ENCODE data around the gene FNDC7.
"Not testable (repeated sequence)": the region's sequence is repeated elsewhere in the genome, so short reads cannot be mapped to it uniquely, and the experiment has no call there.

Gene FNDC7

DNA sequence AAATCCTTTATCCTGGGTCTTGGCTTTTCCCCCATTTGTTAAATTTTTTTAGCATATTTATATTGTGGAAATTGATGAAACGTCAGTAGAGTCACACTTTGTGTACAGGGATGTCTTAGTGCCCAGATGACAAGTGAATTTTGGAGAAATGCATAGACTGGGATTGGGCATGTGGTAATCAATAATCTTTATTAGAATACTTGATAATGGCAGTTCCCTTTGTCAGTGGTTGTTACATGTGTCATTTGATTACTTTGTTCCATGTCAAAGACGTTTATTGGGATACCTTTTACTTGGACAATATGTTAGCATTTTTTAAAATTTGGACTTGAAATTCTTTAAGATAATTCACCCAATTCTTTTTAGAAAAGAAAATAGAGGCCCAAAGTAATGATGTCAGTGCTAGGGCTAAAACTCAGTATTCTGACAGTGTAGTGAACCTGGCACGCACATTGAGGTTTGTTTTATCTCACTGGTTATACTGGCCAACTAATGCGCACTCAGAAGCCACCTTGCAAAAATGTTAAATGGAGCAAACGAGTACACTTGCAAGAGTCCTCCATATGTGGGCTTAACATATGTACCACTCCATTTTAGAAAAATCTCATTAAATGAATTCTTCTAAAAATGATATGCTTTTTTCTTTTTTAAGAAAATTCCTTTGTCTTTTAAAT is 11.4 kb upstream of the FNDC7 start:
- TF ChIP-seq, protein P1, sequence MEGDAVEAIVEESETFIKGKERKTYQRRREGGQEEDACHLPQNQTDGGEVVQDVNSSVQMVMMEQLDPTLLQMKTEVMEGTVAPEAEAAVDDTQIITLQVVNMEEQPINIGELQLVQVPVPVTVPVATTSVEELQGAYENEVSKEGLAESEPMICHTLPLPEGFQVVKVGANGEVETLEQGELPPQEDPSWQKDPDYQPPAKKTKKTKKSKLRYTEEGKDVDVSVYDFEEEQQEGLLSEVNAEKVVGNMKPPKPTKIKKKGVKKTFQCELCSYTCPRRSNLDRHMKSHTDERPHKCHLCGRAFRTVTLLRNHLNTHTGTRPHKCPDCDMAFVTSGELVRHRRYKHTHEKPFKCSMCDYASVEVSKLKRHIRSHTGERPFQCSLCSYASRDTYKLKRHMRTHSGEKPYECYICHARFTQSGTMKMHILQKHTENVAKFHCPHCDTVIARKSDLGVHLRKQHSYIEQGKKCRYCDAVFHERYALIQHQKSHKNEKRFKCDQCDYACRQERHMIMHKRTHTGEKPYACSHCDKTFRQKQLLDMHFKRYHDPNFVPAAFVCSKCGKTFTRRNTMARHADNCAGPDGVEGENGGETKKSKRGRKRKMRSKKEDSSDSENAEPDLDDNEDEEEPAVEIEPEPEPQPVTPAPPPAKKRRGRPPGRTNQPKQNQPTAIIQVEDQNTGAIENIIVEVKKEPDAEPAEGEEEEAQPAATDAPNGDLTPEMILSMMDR (IDR thresholded peaks at IDR 0.05): no peak
- H3K4me3 ChIP-seq (ENCODE audit: low read depth in 1 of 2, low read length in 1 of 2): no peak overlapping the region
- H3K36me3 ChIP-seq: peaks cover 60% of the 10 kb centered on the region
- H3K9me3 ChIP-seq: no peaks in the 10 kb centered on the region
- H3K4me1 ChIP-seq (ENCODE audit: control insufficient read depth in 1 of 2, insufficient read depth in 1 of 2, low read depth in 1 of 2, low read length in 1 of 2): peaks cover 14 to 18% of the 10 kb centered on the region in 2 experiments
- H3K27ac ChIP-seq: no peak overlapping the region
- H3K27me3 ChIP-seq: no peaks in the 10 kb centered on the region

DNA sequence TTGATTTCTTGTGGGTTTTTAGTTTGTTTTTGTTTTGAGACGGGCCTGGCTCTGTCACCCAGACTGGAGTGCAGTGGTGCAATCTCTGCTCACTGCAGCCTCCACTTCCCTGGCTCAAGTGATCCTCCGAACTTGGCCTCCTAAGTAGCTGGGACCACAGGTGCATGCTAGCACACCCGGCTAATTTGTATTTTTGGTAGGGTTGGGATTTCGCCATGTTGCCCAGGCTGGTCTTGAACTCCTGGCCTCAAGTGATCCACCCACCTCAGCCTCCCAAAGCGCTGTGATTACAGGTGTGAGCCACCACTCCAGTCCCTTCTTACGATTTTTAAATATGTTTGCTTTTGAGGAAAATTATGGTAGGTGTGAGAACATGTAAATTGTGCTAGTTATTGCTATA is 10.6 kb upstream of the FNDC7 start:
- H3K27ac ChIP-seq; H3K27me3 ChIP-seq; H3K9me3 ChIP-seq; H3K4me3 ChIP-seq (ENCODE audit: low read depth in 1 of 2, low read length in 1 of 2): not testable (repeated sequence)
- peaks cover 14 to 18% of the 10 kb centered on the region in 2 experiments for H3K4me1 ChIP-seq (ENCODE audit: control insufficient read depth in 1 of 2, insufficient read depth in 1 of 2, low read depth in 1 of 2, low read length in 1 of 2)
- peaks cover 52% of the 10 kb centered on the region for H3K36me3 ChIP-seq

DNA sequence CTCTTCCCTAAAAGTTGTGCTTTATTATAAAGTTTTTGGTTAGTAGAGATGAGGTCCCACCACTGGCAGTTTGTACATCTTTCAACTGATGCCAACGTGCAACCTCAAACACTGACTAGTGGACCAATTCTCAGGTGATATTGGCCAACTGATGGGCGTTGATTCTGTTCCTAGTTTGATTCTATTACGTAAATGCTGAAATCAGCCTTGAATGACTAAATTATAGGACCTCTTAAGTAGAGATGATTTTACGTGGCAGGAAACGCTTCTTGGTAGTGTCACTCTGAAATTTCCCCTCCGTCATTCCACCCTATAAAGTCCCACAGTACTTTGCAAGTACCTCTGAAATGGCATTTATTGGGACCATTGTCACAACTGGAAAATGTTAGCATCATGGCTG is 8.8 kb upstream of the FNDC7 start:
- peaks cover 14 to 18% of the 10 kb centered on the region in 2 experiments for H3K4me1 ChIP-seq (ENCODE audit: control insufficient read depth in 1 of 2, insufficient read depth in 1 of 2, low read depth in 1 of 2, low read length in 1 of 2)
- no peaks in the 10 kb centered on the region for H3K27me3 ChIP-seq
- no peaks in the 10 kb centered on the region for H3K9me3 ChIP-seq
- H3K27ac ChIP-seq: peak overlapping the region; percentile 61
- no peak overlapping the region for H3K4me3 ChIP-seq (ENCODE audit: low read depth in 1 of 2, low read length in 1 of 2)
- peaks cover 33% of the 10 kb centered on the region for H3K36me3 ChIP-seq
- TF ChIP-seq, protein P1 (IDR thresholded peaks at IDR 0.05): no peak

DNA sequence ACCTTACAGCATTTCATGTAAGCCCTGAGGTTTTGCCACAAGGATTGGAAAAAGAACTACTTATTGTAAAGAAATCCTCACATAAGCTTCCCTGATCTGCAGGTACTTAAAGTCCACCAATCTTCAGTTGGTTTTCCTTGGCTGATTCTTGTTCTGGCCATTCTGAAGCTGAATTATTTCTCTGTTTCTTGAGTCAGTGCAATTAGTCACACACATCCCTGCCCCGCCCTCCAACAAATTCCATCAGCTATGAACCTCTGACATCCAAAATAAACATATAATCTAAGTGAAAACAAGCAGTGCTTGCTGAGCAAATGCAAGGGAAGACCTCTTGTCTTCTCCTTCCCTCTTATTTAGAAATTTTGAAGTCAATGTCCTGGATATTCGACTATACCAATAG is 8.2 kb upstream of the FNDC7 start:
- Histone ChIP-seq H3K27me3 (no peaks in the 10 kb centered on the region), H3K27ac (no peak overlapping the region), H3K9me3 (no peaks in the 10 kb centered on the region), H3K36me3 (peaks cover 28% of the 10 kb centered on the region), H3K4me1 (ENCODE audit: control insufficient read depth in 1 of 2, insufficient read depth in 1 of 2, low read depth in 1 of 2, low read length in 1 of 2) (peaks cover 14 to 18% of the 10 kb centered on the region in 2 experiments), H3K4me3 (ENCODE audit: low read depth in 1 of 2, low read length in 1 of 2) (no peak overlapping the region)
- TF ChIP-seq, protein P1 (IDR thresholded peaks at IDR 0.05): no peak

DNA sequence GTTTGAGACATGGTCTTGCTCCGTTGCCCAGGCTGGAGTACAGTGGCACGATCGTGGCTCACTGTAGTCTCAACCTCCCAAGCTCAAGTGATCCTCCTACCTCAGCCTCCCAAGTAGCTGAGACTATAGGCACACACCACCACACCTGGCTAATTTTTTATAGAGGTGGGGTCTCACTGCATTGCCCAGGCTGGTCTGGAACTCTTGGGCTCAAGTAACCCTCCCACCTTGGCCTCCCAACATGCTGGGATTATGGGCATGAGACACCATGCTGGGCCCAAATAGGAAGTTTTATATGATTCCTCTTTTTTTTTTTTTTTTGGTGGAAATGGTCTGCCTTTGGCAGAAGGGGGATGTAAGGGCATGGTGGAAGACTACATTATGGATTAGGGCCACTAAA is 6.1 kb upstream of the FNDC7 start:
- Histone ChIP-seq H3K36me3 (peaks cover 6% of the 10 kb centered on the region), H3K9me3 (no peaks in the 10 kb centered on the region), H3K4me1 (ENCODE audit: control insufficient read depth in 1 of 2, insufficient read depth in 1 of 2, low read depth in 1 of 2, low read length in 1 of 2) (peaks cover 14 to 18% of the 10 kb centered on the region in 2 experiments), H3K4me3 (ENCODE audit: low read depth in 1 of 2, low read length in 1 of 2) (no peak overlapping the region), H3K27me3 (no peaks in the 10 kb centered on the region), H3K27ac (no peak overlapping the region)
- TF ChIP-seq, protein P1 (IDR thresholded peaks at IDR 0.05): no peak

DNA sequence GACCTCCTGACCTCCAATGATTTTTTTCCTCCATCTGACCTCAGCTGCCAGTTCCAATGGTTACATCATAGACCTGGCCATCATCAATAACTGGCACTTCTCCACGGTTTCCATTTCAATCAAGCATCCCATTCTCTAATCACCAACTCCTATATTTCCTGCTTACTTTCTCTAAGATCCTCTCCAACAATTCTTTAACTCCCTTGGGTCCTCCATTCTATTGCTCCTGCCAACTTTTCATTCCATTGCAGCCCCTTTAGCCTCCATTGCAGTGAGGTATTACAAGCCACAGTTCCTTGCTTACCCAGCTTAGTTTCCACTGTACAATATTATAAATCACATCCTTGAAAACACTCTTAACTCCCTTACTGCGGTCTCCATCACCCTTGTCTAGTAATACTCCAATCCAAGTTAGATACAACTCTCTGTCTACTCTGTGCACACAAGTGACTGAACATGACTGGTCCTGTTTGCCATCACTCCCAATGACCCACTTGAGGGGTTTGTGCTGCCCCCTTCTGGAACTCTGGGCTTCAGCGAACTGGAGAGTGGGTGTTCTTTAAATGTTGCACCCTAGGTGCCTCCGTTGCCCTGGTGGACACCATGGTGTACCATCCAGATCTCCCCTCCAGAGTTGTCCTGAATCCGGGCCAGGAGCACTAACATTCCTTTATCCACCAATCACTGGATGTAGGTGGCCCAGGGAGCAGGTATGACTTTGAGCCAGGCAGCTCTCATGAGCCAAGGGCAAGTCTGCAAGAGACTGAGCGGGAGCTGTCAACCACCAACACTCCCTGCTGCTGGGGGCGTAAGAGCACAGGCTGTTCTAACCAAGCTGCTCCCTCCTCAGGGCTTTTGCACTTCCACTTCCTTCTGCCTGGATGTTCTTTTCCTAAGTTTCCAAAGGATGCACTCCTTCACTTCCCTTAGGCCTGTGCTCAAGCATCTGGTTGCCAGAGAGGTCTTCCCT is 3.7 kb upstream of the FNDC7 start:
- Histone ChIP-seq H3K4me1 (ENCODE audit: control insufficient read depth in 1 of 2, insufficient read depth in 1 of 2, low read depth in 1 of 2, low read length in 1 of 2) (peaks cover 5 to 6% of the 10 kb centered on the region in 2 experiments), H3K36me3 (no peaks in the 10 kb centered on the region), H3K4me3 (ENCODE audit: low read depth in 1 of 2, low read length in 1 of 2) (no peak overlapping the region), H3K27ac (no peak overlapping the region), H3K27me3 (peaks cover 3% of the 10 kb centered on the region), H3K9me3 (no peaks in the 10 kb centered on the region)
- TF ChIP-seq, protein P1 (IDR thresholded peaks at IDR 0.05): peak; percentile 24
